Activated CD4-positive, CD25-positive, alpha-beta regulatory T cell (primary cell): ENCODE results near the gene PLEKHG4B.
"Not testable (repeated sequence)": the region's sequence is repeated elsewhere in the genome, so short reads cannot be mapped to it uniquely, and the experiment has no call there.

Experiments
- DNase-seq, 4 experiments: peaks; one replicate each; lab custom pipeline; 2025; lab: John Stamatoyannopoulos, UW

The PLEKHG4B gene

GRCh38 chr5:187617-188451 lies 95.9 kb downstream of the PLEKHG4B start:
- no peak for DNase-seq

DNA sequence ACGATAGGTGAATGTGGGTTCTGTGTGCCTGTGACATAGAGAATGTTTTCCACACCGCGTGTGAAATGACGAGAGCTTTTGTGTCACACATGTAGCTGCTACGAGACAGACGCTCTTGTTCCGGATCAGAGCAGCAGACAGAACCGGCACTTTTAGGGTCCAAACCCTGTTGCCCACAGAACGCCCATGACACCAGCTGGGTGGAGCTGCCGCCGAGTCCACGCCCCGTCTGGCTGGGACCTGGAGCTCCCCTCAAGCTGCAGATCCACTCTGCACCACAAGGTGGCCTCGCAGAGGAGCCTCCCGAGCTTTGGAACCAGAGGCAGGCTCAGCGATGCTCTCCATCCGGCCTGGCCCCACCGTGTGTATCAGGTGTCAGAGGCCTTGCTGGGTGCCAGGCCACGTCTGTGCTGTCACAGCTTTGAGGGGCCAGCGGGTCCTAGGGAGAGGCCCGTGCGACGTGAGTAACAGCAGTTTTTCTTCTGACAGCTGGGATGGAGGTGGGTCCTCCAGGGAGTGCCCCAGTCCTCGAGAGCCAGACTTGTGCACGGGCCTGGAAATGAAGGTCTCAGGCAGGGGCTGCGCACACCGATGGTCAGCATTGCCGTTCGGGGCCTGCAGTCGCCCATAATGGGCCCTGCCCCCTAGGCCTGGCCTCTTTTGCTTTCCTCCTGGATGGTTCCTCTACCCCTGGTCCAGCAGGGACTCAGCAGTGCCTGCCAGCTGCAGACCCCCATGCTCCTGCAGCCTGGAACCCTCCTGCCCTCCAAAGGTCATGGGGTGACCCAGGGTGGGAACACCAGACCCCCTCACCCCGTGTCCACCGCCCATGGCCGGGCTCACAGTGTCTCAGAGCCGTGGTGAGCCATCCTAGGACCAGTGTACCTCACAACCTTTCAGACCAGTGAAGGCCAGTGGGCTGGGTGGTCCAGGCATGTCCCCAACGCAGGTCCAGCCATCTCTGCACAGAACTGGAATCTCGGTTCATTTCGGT lies 96.8 kb downstream of the PLEKHG4B start:
- DNase-seq = peak; percentile 71 to 85 (median 74)

- no peak for DNase-seq
Observed at GRCh38 chr5:189486-189885, 97.5 kb downstream of the PLEKHG4B start.

- no peak for DNase-seq
Observed at GRCh38 chr5:189976-190365, 98.0 kb downstream of the PLEKHG4B start.

DNA sequence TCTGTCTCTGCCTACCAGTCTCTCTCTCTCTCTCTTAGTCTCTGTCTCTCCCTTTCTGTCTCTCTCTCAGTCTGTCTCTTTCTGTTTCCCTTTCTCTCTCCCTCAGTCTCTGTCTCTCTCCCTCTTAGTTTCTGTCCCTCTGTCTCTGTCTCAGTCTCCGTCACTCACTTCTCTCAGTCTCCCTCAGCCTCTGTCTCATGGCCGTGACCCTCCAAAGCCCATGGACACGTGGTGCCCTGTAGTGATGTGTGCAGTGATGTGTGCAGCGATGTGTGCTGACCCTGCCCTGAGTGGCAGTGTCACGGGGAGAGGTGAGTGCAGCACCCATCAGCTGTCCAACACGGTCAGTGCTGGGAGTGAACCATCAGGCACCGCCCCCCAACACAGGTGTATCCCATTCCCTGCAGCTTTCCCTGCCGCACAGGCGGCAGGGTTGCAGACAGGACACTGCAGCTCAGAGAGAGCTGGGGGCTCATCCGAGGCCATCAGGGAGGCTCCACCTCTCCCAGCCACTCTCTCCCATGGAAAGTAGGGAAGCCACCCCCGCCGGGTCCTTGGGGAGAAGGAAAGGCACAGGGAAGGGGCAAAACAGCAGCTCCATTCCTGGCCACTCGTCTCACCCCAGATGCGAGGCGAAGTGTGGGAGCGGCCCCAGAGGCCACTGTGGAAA lies 98.5 kb downstream of the PLEKHG4B start:
- no peak for DNase-seq

GRCh38 chr5:191036-191948 lies 99.3 kb downstream of the PLEKHG4B start, which contains the start of gene LRRC14B:
LRRC14B (plus strand) TSS chr5:191495; CDS start chr5:191539, 44 bp downstream.
- DNase-seq = no peak

- no peak for DNase-seq
Observed at GRCh38 chr5:191949-192690, 100.2 kb downstream of the PLEKHG4B start.

DNA sequence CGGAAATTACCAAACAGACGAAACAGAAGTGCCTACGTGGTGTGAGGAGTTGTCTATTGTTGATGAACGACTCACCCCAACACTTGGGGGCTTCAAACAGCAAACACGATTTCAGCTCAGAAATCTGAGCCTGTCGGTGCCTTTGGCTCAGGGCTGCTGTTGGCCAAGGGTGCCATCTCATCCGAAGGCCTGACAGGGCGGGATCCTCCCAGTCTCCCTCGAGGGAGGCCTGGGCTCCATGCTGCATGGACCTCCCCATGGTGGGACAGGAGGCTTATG lies 100.7 kb downstream of the PLEKHG4B start:
- DNase-seq = no peak

DNA sequence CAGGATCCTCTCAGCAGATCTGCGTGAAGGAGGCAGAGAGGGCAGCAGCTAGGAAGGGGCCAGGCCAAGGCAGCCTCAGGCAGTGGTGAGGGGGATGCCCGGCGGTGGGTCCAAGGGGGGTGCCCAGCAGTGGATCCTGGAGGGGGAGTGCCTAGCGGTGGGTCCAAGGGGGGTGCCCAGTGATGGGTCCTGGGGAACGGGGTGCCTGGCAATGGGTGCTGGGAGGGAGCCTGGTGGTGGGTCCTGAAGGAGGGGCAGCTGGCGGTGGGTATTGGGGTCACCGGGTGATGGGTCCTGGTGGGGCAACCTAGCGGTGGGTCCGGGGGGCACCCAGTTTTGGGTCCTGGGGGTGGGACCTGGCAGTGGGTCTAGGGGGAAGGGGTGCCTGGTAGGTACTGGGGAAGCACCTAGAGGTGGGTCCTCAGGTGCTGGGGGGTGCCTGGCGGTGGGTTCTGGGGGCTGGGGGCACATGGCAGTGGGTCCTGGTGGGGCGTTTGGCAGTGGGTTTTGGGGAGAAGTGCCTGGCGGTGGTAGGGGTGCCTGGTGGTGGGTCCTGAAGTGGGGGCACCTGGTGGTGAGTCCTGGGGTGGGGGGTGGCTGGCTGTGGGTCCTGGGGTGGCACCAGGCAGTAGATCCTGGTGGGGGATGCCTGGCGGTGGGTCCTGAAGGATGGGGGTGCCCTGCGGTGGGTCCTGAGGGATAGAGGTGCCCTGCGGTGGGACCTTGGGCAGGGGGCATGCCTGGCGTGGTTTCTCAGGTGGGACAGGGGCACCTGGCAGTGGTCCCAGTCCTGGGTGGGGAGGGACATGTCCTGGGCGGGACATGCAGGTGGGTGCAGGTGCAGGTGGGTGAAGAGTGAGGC lies 101.2 kb downstream of the PLEKHG4B start:
- no peak for DNase-seq

GRCh38 chr5:194102-194501 lies 102.1 kb downstream of the PLEKHG4B start:
- no peak for DNase-seq

DNA sequence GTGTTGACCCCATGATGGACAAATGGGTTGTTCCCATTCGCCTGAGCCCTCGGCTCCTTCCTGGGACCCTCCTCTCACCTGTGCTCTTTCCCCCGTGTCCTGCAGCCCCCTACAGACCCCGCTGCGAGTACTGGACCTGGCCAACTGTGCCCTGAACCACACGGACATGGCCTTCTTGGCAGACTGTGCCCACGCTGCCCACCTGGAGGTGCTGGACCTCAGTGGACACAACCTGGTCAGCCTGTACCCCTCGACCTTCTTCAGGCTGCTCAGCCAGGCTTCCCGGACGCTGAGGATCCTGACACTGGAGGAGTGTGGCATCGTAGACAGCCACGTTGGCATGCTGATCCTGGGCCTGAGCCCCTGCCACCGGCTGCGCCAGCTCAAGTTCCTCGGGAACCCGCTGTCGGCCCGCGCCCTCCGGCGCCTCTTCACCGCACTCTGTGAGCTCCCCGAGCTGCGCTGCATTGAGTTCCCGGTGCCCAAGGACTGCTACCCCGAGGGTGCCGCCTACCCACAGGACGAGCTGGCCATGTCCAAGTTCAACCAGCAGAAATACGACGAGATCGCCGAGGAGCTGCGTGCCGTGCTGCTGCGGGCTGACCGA lies 102.7 kb downstream of the PLEKHG4B start:
- DNase-seq = no peak

- DNase-seq = no peak
Observed at GRCh38 chr5:195401-196160, 103.6 kb downstream of the PLEKHG4B start.

- DNase-seq = no peak
Observed at GRCh38 chr5:196350-196749, 104.4 kb downstream of the PLEKHG4B start.

DNA sequence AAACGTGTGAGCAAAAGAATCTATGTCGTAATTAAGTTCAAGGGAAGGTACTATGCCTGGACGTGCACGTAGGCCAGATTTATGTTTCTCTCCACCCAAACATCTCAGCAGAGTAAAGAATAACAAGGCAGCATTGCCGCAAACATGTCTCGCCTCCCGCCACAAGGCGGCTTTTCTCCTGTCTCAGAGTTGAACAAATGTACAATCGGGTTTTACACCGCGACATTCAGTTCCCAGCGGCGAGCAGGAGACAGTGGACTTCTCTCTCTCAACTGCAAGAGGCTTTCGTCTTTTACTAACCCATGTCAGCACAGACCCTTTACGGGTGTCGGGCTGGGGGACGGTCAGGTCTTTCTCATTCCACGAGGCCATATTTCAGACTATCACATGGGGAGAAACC lies 105.1 kb downstream of the PLEKHG4B start:
- not testable (repeated sequence) for DNase-seq

DNA sequence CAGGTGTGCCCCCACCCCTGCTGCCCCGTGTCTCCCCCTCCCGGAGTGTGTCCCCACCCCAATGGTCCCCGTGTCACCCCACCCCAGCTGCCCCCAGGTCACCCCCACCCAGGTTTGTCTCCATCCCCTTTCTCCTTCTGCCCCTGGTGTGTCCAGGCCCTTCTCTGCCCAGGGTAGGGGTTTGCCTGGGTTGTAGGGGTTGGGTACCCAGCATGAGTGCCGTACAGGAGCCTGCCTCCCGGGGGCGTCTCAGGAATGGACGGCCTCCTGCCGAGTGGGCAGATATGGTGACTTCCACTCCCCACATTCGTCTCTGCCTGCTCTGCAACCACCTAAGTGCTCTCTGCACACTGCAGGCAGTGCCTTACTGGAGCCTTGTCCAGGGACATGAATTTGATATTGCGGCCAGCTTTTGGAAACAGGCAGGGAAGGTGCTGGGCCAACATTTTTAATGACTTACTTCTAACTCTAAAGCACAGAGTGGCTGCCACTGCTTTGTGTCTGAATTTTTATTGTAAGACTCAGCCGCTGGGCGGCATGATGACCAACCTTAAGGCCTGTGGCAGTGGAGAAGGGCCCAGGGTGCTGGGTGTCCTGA lies 106.0 kb downstream of the PLEKHG4B start:
- no peak for DNase-seq

DNA sequence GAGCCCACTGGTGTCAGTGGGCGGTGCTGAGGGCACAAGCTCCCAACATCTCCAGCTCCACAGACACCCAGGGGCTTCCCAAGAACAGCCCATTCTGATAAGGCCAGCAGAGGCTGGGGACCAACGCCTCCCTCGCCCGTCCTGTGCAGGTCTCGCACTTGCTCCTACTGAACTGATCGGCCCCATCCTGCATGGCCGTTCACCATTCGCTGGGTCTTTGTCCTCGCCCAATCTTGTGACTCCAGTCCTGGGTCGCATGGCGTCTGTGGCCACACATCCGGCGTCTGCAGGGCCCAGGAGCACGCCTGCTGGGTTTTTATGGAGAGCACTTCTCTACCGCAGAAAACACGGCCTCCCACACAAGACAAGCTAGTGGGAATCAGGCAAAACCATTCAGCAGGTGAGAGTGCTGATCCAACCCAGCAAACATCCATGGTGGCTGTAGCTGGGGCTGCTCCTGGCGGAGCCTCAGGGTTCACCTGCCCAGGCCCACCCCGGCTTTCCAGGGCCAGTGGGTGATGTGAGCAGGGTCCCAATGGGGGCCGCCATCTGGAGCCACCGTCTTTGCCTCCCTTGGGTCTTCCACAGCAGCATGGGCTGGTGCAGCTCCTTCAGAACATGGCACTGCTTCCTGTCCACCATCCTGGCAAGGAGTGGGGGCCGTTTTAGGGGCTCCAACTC lies 106.7 kb downstream of the PLEKHG4B start:
- no peak for DNase-seq

- DNase-seq = no peak
Observed at GRCh38 chr5:199197-199949, 107.4 kb downstream of the PLEKHG4B start.
